Measurements from ENCODE around the gene ZSCAN16. TPM values are rescaled to one million over a fixed set of nuclear protein-coding genes. Genes with fewer than 3 reads are reported as not detected.
A peak's percentile ranks its signal among the peaks of the same experiment; 100 is the strongest.

ZSCAN16 gene
- total and polyA plus RNA-seq, 9 of the 15 experiments (the other 6 are each of a cell fraction or from before 2014, with no cell fraction given): 0.08 TPM; not detected in 8

GRCh38 chr6:28136585-28137504 is 12.4 kb downstream of the ZSCAN16 start (continued):
- TF ChIP-seq U2AF2 (optimal IDR thresholded peaks at IDR 0.05; ENCODE audit: low read depth, low read length) (no peak), PYGO2 (tag; IDR thresholded peaks at IDR 0.05) (no peak), COPS2 (conservative IDR thresholded peaks at IDR 0.05) (no peak), RAD51 (IDR thresholded peaks at IDR 0.05; ENCODE audit: borderline replicate concordance, low read depth) (peak; percentile 39; the same call in 1 of the 2 replicates), ZBTB8A (IDR thresholded peaks at IDR 0.05; ENCODE audit: partially characterized antibody) (no peak), ZNF655 (CRISPR knock-in tag; IDR thresholded peaks at IDR 0.05) (no peak), ZNF445 (CRISPR knock-in tag; IDR thresholded peaks at IDR 0.05; ENCODE audit: low read depth) (no peak), ETS1 (conservative IDR thresholded peaks at IDR 0.05; ENCODE audit: control insufficient read depth, low read depth, low read length) (no peak; the same call in 1 of the 2 replicates), ZNF311 (CRISPR knock-in tag; IDR thresholded peaks at IDR 0.05) (no peak; the same call in 1 of the 2 replicates), POLR2AphosphoS2 (IDR thresholded peaks at IDR 0.05; ENCODE audit: low read length) (0 out of 2 replicates have a peak, but pooled peaks have one; percentile 59), ZNF586 (CRISPR knock-in tag; conservative IDR thresholded peaks at IDR 0.05) (0 out of 2 replicates have a peak, but pooled peaks have one; percentile 52), PBX2 (CRISPR knock-in tag; IDR thresholded peaks at IDR 0.05; ENCODE audit: low read depth) (no peak), PBX2 (tag; conservative IDR thresholded peaks at IDR 0.05; ENCODE audit: low read depth) (peak; percentile 43), HNRNPUL1 (IDR thresholded peaks at IDR 0.05; ENCODE audit: low read length) (no peak), ZKSCAN8 (CRISPR knock-in tag; IDR thresholded peaks at IDR 0.05) (no peak), NR3C1 (CRISPR knock-in tag; IDR thresholded peaks at IDR 0.05) (no peak), ILK (tag; IDR thresholded peaks at IDR 0.05; ENCODE audit: borderline replicate concordance, low read depth) (no peak), FOXA1 (IDR thresholded peaks at IDR 0.05; ENCODE audit: borderline replicate concordance) (no peak), ZNF431 (CRISPR knock-in tag; IDR thresholded peaks at IDR 0.05) (peak; percentile 59; the same call in 1 of the 2 replicates), NR2F6 (CRISPR knock-in tag; IDR thresholded peaks at IDR 0.05) (no peak; the same call in 1 of the 2 replicates), GTF2A2 (tag; IDR thresholded peaks at IDR 0.05) (peak; percentile 90), ZNF766 (CRISPR knock-in tag; conservative IDR thresholded peaks at IDR 0.05) (peak; percentile 64), SPI1 (IDR thresholded peaks at IDR 0.05; ENCODE audit: borderline replicate concordance, low read depth, low read length) (0 out of 2 replicates have a peak, but pooled peaks have one; percentile 40), LARP7 (IDR thresholded peaks at IDR 0.05) (no peak)
